Left lung (tissue), 10 donors: ENCODE results near the gene NOTCH3. TPM values are rescaled to one million over a fixed set of nuclear protein-coding genes. Genes with fewer than 3 reads are reported as not detected.

Experiments
- ATAC-seq: fragments of 200-7000 bp; cut with Tn5 transposase; one replicate; pipeline ENCODE4 v1.9.1; 2020; ENCODE audit warnings: moderate library complexity
- DNase-seq, 4 donors: peaks; one replicate each; pipeline ENCODE4 v3.0.0-alpha.2; 2013 to 2020
- H3K27ac ChIP-seq, 2 donors: fragments of 200-600 bp; sonication (generic) in 1 of 2; one replicate each; pipeline versions ENCODE4 v1.5.0 to v1.8.0; 2020 to 2021
- H3K27me3 ChIP-seq, 2 donors: fragments of 200-600 bp; sonication (generic) in 1 of 2; one replicate each; pipeline versions ENCODE4 v1.5.0 to v1.8.0; 2020 to 2021
- H3K36me3 ChIP-seq, 2 donors: fragments of 200-600 bp; sonication (generic) in 1 of 2; one replicate each; pipeline versions ENCODE4 v1.5.0 to v1.8.0; 2020 to 2021
- H3K4me1 ChIP-seq, 2 donors: fragments of 200-600 bp; one replicate each; pipeline ENCODE4 v1.8.0; 2021
- H3K4me3 ChIP-seq, 2 donors: fragments of 200-600 bp; sonication (generic) in 1 of 2; one replicate each; pipeline versions ENCODE4 v1.5.0 to v1.8.0; 2020 to 2021; ENCODE audit warnings: mild to moderate bottlenecking in 1 of 2
- H3K9me3 ChIP-seq, 2 donors: fragments of 200-600 bp; sonication (generic) in 1 of 2; one replicate each; pipeline versions ENCODE4 v1.5.0 to v1.8.0; 2020 to 2021
- intact Hi-C, 2 donors: fragments of 100-400 bp; cut with DNase I; formaldehyde crosslinking; loops; one replicate each; pipeline versions ENCODE4 v1.11.2 to v1.14.2; 2022
- polyA plus RNA-seq, 6 donors: library from polyadenylated mRNA; unstranded; fragments of 120-200 nt; gene quantifications; one replicate each; pipeline ENCODE4 v1.2.1, GENCODE V29; 2013; ENCODE audit not compliant: insufficient read length in 6 of 6
- total RNA-seq, 2 donors: library from RNA; stranded (reverse); fragmentation: NEBNext Ultra II Directional; extraction: Animal tissue kit (Norgen Biotek cat#: 25700); gene quantifications; one replicate each; pipeline ENCODE4 v1.2.1, GENCODE V29; 2021
- TF ChIP-seq, protein P1 (sequence below), 2 donors: fragments of 200-600 bp; sonication (generic) in 1 of 2; IDR thresholded peaks; one replicate each; pipeline versions ENCODE4 v1.5.0 to v1.8.0; 2021; ENCODE audit warnings: antibody characterized with exemption in 2 of 2
- donor health status: DM: no; HTN: yes; CAD: no.
- donor health status: DM: no; HTN: no; CAD: no.

The NOTCH3 gene
- total and polyA plus RNA-seq, 8 donors = 73.2 to 130 (median 107) TPM

DNA sequence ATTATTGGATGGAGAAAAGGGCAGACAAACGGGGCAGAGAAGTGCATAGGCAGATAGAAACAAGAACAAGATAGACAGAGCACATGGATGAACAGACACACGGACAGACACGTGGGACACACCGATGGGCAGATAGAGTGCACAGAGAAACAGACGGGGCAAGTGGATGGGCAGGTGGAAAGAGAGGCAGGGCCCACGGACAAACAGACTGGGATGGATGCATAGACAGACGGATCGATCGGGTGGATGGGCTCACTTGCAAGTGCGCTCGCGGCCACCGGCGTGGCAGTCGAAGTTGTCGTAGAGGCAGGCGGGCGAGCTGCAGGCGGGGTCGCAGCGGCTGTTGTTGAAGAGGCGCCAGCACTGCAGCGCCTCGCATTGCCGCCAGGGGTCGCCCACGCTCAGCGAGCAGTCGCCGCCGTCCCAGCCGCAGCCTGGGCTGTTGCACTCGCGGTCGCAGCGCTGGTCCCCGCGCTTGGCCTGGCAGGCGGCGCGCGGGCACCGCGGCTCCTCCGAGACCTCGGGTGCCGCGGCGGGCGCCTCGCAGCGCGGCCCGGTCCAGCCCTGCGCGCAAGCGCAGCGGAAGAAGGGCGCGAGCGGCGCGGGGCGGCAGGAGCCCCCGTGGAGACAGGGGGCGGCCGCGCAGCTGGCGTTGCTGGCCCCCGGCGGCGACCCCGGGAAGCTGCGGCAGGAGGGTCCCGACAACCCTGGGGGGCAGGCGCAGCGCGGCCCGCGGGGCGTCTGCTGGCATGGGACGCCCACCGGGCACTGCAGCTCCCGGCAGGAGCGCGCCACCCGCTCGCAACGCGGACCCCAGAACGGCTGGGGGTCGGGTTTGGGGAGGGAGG lies 23.3 kb downstream of the NOTCH3 start:
- Histone ChIP-seq H3K27ac (no peak overlapping the region), H3K27me3 (peaks cover 0 to 19% of the 10 kb centered on the region in 2 donors), H3K4me3 (no peak overlapping the region), H3K36me3 (no peaks in the 10 kb centered on the region), H3K4me1 (peaks cover 0 to 10% of the 10 kb centered on the region in 2 donors), H3K9me3 (no peaks in the 10 kb centered on the region)
- ATAC-seq (peak; percentile 87), DNase-seq (peak; percentile 72 to 99 (median 85))
- TF ChIP-seq, protein P1, sequence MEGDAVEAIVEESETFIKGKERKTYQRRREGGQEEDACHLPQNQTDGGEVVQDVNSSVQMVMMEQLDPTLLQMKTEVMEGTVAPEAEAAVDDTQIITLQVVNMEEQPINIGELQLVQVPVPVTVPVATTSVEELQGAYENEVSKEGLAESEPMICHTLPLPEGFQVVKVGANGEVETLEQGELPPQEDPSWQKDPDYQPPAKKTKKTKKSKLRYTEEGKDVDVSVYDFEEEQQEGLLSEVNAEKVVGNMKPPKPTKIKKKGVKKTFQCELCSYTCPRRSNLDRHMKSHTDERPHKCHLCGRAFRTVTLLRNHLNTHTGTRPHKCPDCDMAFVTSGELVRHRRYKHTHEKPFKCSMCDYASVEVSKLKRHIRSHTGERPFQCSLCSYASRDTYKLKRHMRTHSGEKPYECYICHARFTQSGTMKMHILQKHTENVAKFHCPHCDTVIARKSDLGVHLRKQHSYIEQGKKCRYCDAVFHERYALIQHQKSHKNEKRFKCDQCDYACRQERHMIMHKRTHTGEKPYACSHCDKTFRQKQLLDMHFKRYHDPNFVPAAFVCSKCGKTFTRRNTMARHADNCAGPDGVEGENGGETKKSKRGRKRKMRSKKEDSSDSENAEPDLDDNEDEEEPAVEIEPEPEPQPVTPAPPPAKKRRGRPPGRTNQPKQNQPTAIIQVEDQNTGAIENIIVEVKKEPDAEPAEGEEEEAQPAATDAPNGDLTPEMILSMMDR (IDR thresholded peaks at IDR 0.05) = peak; percentile 95 to 97
- intact Hi-C loops = loop anchor here in 1 of 2 donors (5.0 kb wide), 1 partner anchor 380 kb away; no protein-coding TSS in a partner anchor

DNA sequence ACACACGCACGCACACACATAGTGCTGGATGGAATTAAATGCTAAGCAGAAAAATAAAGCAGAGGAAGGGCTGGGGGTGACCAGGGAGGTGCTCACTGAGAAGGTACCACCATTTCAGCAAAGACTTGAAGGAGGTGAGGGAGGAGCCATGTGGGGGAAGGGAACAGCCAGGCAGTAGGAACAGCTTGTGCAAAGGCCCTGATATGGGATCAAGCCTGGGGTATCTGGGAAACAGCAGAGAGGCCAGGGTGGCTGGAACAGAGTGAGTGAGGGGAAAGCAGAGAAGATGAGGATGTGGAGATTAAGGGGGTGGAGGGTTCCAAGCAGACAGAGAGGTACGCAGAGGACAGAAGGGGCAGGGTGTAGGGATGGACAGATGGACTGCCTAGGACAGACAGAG lies 25.2 kb downstream of the NOTCH3 start:
- H3K27me3 ChIP-seq = peaks cover 0 to 16% of the 10 kb centered on the region in 2 donors
- H3K27ac ChIP-seq = no peak overlapping the region
- H3K4me1 ChIP-seq = peaks cover 0 to 10% of the 10 kb centered on the region in 2 donors
- H3K4me3 ChIP-seq = no peak overlapping the region
- no peaks in the 10 kb centered on the region for H3K36me3 ChIP-seq
- no peaks in the 10 kb centered on the region for H3K9me3 ChIP-seq
- ATAC-seq = no peak
- TF ChIP-seq, protein P1 (IDR thresholded peaks at IDR 0.05) = no peak
- no peak for DNase-seq
- intact Hi-C loops = loop anchor here in 1 of 2 donors (5.0 kb wide), 1 partner anchor 382 kb away; no protein-coding TSS in a partner anchor

DNA sequence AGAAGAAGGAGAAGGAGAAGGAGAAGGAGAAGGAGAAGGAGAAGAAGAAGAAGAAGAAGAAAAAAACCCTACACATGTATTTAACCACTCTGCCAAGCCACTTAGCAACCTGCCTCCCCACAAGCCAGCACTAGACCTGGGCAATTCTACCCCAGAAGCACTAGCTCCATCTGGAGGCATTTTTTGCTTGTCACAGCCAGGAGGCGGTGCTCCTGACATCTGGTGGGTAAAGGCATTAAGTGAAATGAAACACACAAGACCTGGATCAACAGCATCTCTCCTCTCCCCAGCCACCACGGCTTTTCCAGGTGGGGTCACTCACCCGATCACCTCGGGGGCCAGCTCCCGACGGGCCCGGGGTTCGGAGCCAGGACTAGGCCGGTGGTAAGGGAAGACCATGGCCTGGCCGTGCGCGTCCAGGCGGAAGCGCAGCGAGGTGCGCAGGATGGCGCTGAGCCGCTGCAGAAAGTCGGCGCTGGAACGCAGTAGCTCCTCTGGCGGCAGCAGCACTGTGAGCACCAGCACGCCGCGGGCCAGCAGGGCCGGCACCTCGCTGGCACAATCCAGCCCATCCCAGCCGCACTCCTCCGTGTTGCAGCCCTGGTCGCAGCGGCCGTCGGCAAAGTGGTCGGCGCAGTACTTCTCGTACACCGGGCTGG lies 26.9 kb downstream of the NOTCH3 start:
- Histone ChIP-seq H3K9me3 (no peaks in the 10 kb centered on the region), H3K4me1 (peaks cover 0 to 10% of the 10 kb centered on the region in 2 donors), H3K4me3 (no peak overlapping the region), H3K27ac (peak overlapping the region in 1 of 2 donors; percentile 33), H3K36me3 (no peaks in the 10 kb centered on the region), H3K27me3 (peaks cover 0 to 12% of the 10 kb centered on the region in 2 donors)
- intact Hi-C loops = no loop called here
- no peak for DNase-seq
- ATAC-seq = no peak
- TF ChIP-seq, protein P1 (IDR thresholded peaks at IDR 0.05) = no peak

DNA sequence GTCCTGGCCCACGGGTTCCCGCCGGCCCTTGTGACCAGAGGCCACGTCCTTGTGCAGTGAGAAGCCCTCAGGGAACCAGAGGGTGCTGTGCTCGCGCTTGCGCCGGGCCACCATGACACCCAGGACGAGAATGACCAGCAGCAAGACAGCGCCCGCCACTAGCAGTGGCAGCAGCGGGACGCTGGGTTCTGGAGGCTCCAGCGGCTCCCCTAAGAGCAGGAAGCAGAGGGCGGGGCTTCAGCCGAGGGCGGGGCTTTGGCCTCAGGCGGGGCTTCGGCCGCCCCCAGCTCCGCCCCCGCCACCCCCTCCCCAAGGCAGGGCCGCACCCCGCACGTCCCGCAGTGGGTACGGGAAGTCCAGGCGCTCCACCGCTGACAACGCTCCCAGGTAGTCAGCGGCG lies 30.4 kb downstream of the NOTCH3 start:
- Histone ChIP-seq H3K36me3 (peaks cover 0 to 14% of the 10 kb centered on the region in 2 donors), H3K27ac (no peak overlapping the region), H3K27me3 (no peaks in the 10 kb centered on the region), H3K4me3 (no peak overlapping the region), H3K4me1 (no peaks in the 10 kb centered on the region), H3K9me3 (peaks cover 0 to 15% of the 10 kb centered on the region in 2 donors)
- no peak for DNase-seq
- no peak for ATAC-seq
- intact Hi-C loops = no loop called here
- TF ChIP-seq, protein P1 (IDR thresholded peaks at IDR 0.05) = no peak
